K562 (cell line): ENCODE data around the gene UBA3. TPM values are rescaled to one million over a fixed set of nuclear protein-coding genes. Genes with fewer than 3 reads are reported as not detected.

Source experiments
- ATAC-seq: fragments of 200-7000 bp; cut with Tn5 transposase; 3 replicates; pipeline ENCODE4 v1.9.1; 2020; ENCODE audit warnings: moderate library complexity
- BruUV-seq: library from RNA; stranded (reverse); fragments of 400-500 nt; replicated peaks from 2 replicates; lab custom pipeline; 2021; lab: Mats Ljungman, UMichigan
- CTCF ChIA-PET: fragments of 300-600 bp; formaldehyde crosslinking; extraction: SDS; loops from one replicate; lab custom pipeline; 2021; ENCODE audit warnings: low intra/inter-chr PET ratio; lab: Yijun Ruan, JAX
- POLR2A ChIA-PET: fragments of 300-600, 350-650 bp; sonication (Branson Sonifier 250); formaldehyde crosslinking; extraction: SDS; loops from one replicate; lab custom pipeline; 2021; ENCODE audit warnings: antibody characterized with exemption, inconsistent platforms; lab: Yijun Ruan, JAX
- DNase-seq, 4 experiments: peaks; one replicate each; pipeline versions ENCODE4 v3.0.0 to v3.0.0-alpha.2; 2011 to 2018; ENCODE audit warnings: low spot score in 3 of 4, mixed read lengths in 3 of 4; ENCODE audit errors: extremely low read depth in 1 of 4
- FAIRE-seq: peaks from 2 replicates; lab custom pipeline; 2011; peaks lifted over from hg19 to GRCh38; lab: Jason Lieb, UNC
- H2AFZ ChIP-seq: 2 replicates; pipeline ENCODE4 v1.6.0; 2011; ENCODE audit warnings: low read depth, low read length, control low read depth, inconsistent platforms
- H3K27ac ChIP-seq: fragments of 200-600 bp; 3 replicates; pipeline ENCODE4 v1.8.0; 2011; ENCODE audit warnings: low read depth, mild to moderate bottlenecking, control low read depth, inconsistent platforms, low read length, moderate library complexity, mixed read lengths; ENCODE audit errors: extremely low read depth
- H3K27me3 ChIP-seq, 2 experiments: fragments of 300-600 bp in 1 of 2; 2 replicates in 1 of 2; 3 replicates in 1 of 2; pipeline versions ENCODE4 v1.6.0 to v1.8.0; 2011; ENCODE audit warnings: inconsistent platforms in 2 of 2, low read length in 2 of 2, mild to moderate bottlenecking in 1 of 2, mixed read lengths in 1 of 2, moderate library complexity in 1 of 2; ENCODE audit not compliant: control insufficient read depth in 2 of 2, insufficient read depth in 2 of 2
- H3K36me3 ChIP-seq: fragments of 300-600 bp; 3 replicates; pipeline ENCODE4 v1.8.0; 2011; ENCODE audit warnings: mild to moderate bottlenecking, low read length, inconsistent platforms; ENCODE audit not compliant: control insufficient read depth, insufficient read depth
- H3K4me1 ChIP-seq, 2 experiments: fragments of 200-600 bp in 1 of 2; replicated peaks in 1 of 2; 2 replicates in 1 of 2; 3 replicates in 1 of 2; pipeline versions ENCODE4 v1.5.1 to v1.8.0; 2011; ENCODE audit warnings: inconsistent platforms in 2 of 2, low read length in 2 of 2, mild to moderate bottlenecking in 1 of 2, mixed read lengths in 1 of 2, moderate library complexity in 1 of 2; ENCODE audit not compliant: control insufficient read depth in 2 of 2, insufficient read depth in 2 of 2
- H3K4me2 ChIP-seq: 2 replicates; pipeline ENCODE4 v1.6.1; 2011; ENCODE audit warnings: low read length, control low read depth, inconsistent platforms, mixed read lengths; ENCODE audit not compliant: insufficient read depth
- H3K4me3 ChIP-seq: fragments of 200-600 bp; sonication (generic), shearing (Covaris generic); 2 replicates; pipeline ENCODE4 v1.5.1; 2016; ENCODE audit warnings: control low read depth, inconsistent platforms
- H3K79me2 ChIP-seq: fragments of 200-600 bp; 3 replicates; pipeline ENCODE4 v1.8.0; 2011; ENCODE audit warnings: low read length, inconsistent platforms; ENCODE audit not compliant: control insufficient read depth, insufficient read depth
- H3K9ac ChIP-seq, 2 experiments: 2 replicates each; pipeline versions ENCODE4 v1.6.0 to v1.6.1; 2011; ENCODE audit warnings: low read depth in 2 of 2, low read length in 2 of 2, control low read depth in 1 of 2, inconsistent platforms in 1 of 2, mild to moderate bottlenecking in 1 of 2, mixed read lengths in 1 of 2; ENCODE audit not compliant: insufficient read depth in 1 of 2
- H3K9me1 ChIP-seq: one replicate; pipeline ENCODE4 v1.6.0; 2011; ENCODE audit warnings: inconsistent platforms, mild to moderate bottlenecking, low read length, moderate library complexity; ENCODE audit not compliant: control insufficient read depth, insufficient read depth
- H3K9me3 ChIP-seq: replicated peaks from 2 replicates; pipeline ENCODE4 v1.5.1; 2011; ENCODE audit warnings: low read depth, low read length, inconsistent platforms; ENCODE audit not compliant: control insufficient read depth, insufficient read depth
- H4K20me1 ChIP-seq: replicated peaks from 2 replicates; pipeline ENCODE4 v1.6.1; 2011; ENCODE audit warnings: low read length, inconsistent platforms, mixed read lengths; ENCODE audit not compliant: control insufficient read depth, insufficient read depth
- ARHGAP35 ChIP-seq: fragments of 450-650 bp; IDR thresholded peaks from 2 replicates; pipeline ENCODE4 v1.6.1; 2018; ENCODE audit not compliant: partially characterized antibody
- ARID2 ChIP-seq: fragments of 450-650 bp; IDR thresholded peaks from 2 replicates; pipeline ENCODE4 v1.6.1; 2017; ENCODE audit warnings: antibody characterized with exemption, mild to moderate bottlenecking
- BACH1 ChIP-seq: fragments of 200-800 bp; sonication (Bioruptor generic); IDR thresholded peaks from 2 replicates; pipeline ENCODE4 v1.6.1; 2016; ENCODE audit warnings: missing genetic modification characterization, missing compliant biosample characterization
- BCOR ChIP-seq: fragments of 450-650 bp; IDR thresholded peaks from 2 replicates; pipeline ENCODE4 v1.6.1; 2016
- BRD9 ChIP-seq: fragments of 450-650 bp; IDR thresholded peaks from 2 replicates; pipeline ENCODE4 v1.6.1; 2018; ENCODE audit warnings: low read depth; ENCODE audit not compliant: partially characterized antibody
- CBX1 ChIP-seq: sonication (generic); IDR thresholded peaks from 2 replicates; pipeline ENCODE4 v1.6.1; 2016; ENCODE audit warnings: antibody characterized with exemption, low read depth, mild to moderate bottlenecking
- FOS ChIP-seq: IDR thresholded peaks from 3 replicates; pipeline ENCODE4 v1.6.1; 2011; ENCODE audit not compliant: insufficient read length; ENCODE audit errors: extremely low read depth
- HBP1 ChIP-seq: fragments of 450-650 bp; formaldehyde crosslinking; IDR thresholded peaks from 2 replicates; pipeline ENCODE4 v1.4.0; 2022; ENCODE audit warnings: missing genetic modification characterization
- HNRNPH1 ChIP-seq: fragments of 200-400 bp; formaldehyde crosslinking; optimal IDR thresholded peaks from 2 replicates; pipeline ENCODE3; 2017; ENCODE audit warnings: low read depth, mild to moderate bottlenecking, low read length, moderate library complexity
- HNRNPUL1 ChIP-seq: fragments of 200-400 bp; formaldehyde crosslinking; IDR thresholded peaks from 2 replicates; pipeline ENCODE4 v1.6.1; 2017; ENCODE audit warnings: low read length
- HOMEZ ChIP-seq: fragments of 250-450 bp; sonication (Bioruptor Pico); IDR thresholded peaks from 2 replicates; pipeline ENCODE4 v1.4.0; 2020; ENCODE audit warnings: mild to moderate bottlenecking, moderate library complexity
- POLR2H ChIP-seq: IDR thresholded peaks from 2 replicates; pipeline ENCODE4 v1.6.1; 2016; ENCODE audit warnings: missing genetic modification characterization, low read depth, mild to moderate bottlenecking, control low read depth, missing compliant biosample characterization, moderate library complexity
- PRMT5 ChIP-seq: sonication (generic); formaldehyde crosslinking; IDR thresholded peaks from 2 replicates; pipeline ENCODE4 v1.5.0; 2020; ENCODE audit warnings: missing genetic modification reagents
- TBP ChIP-seq: optimal IDR thresholded peaks from 2 replicates; pipeline ENCODE3; 2011; ENCODE audit warnings: low read depth, low read length, improper control_type of control experiment
- WGBS: fragments of 100-300 bp; shearing (Covaris generic); methylation state at CpG from one replicate; pipeline ENCODE4 v1.1.6; 2016; ENCODE audit warnings: low coverage, mixed read lengths; ENCODE audit not compliant: insufficient coverage; ENCODE audit errors: missing lambda C conversion rate; 5-methylcytosine and 5-hydroxymethylcytosine counted together
- in situ Hi-C: fragments of 300-500 bp; cut with MboI; formaldehyde crosslinking; loops from 4 replicates; pipeline ENCODE4 v1.15.0; 2018; ENCODE audit warnings: inconsistent platforms, mixed read lengths
- intact Hi-C: fragments of 100-400 bp; cut with micrococcal nuclease; formaldehyde crosslinking; loops from 2 replicates; pipeline ENCODE4 v1.14.2; 2022
- polyA plus RNA-seq, 8 experiments: library from polyadenylated mRNA; depleted of rRNA in 4 of 8; stranded (reverse) in 5 of 8; unstranded in 3 of 8; fragments of >200 nt; fragmentation: Nextera tagmentation in 2 of 8; fragmentation: Illumina TruSeq in 1 of 8; extraction: Ambion mirVana in 2 of 8; extraction: Trizol in 1 of 8; gene quantifications; 2 replicates each; pipeline versions ENCODE4 v1.2.1 to v1.2.3, GENCODE V29; 2011 to 2014; ENCODE audit warnings: inconsistent platforms in 1 of 8, missing spikeins in 1 of 8
- total RNA-seq, 7 experiments: library from RNA; depleted of rRNA in 6 of 7; stranded (reverse); fragments of >200 nt in 6 of 7; fragmentation: Illumina TruSeq in 2 of 7; extraction: Trizol in 2 of 7; gene quantifications; 2 replicates each; pipeline versions ENCODE4 v1.2.1 to v1.2.3, GENCODE V29; 2011 to 2021; ENCODE audit warnings: low replicate concordance in 1 of 7
- TF ChIP-seq, protein P1 (sequence below): fragments of 250-450 bp; sonication (Bioruptor Pico); IDR thresholded peaks from 2 replicates; pipeline ENCODE4 v1.8.0; 2022; ENCODE audit warnings: moderate library complexity, mild to moderate bottlenecking, inconsistent platforms
- TF ChIP-seq, protein P2 (sequence below): fragments of 450-650 bp; IDR thresholded peaks from 2 replicates; pipeline ENCODE4 v1.6.1; 2017; ENCODE audit warnings: antibody characterized with exemption, mild to moderate bottlenecking

The UBA3 gene
- total and polyA plus RNA-seq, 9 of the 15 experiments (the other 6 are each of a cell fraction or from before 2014, with no cell fraction given), result 23.2 to 80.0 (median 38.6) TPM

DNA sequence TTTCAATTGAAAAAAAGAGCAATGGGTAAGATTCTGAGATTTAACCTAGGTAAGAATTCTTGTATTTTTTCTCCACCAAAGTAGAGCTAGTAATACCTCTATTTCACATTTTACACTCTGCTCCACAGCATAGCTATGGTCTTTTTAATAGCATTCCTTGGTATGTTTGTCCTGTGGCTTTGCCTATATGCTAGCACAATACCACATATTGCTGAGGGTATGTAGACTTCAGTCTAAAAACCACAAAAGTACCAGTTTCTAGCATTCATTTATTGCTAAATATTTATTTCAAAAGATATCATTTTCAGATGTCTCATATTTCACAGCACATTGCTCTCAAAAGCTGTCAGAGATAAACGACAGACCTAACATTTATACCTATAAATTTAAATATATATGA is 48.5 kb downstream of the UBA3 start (continued):
- TF ChIP-seq HNRNPH1 (no peak), BRD9 (no peak), HBP1 (no peak), HOMEZ (CRISPR knock-in tag) (no peak)

DNA sequence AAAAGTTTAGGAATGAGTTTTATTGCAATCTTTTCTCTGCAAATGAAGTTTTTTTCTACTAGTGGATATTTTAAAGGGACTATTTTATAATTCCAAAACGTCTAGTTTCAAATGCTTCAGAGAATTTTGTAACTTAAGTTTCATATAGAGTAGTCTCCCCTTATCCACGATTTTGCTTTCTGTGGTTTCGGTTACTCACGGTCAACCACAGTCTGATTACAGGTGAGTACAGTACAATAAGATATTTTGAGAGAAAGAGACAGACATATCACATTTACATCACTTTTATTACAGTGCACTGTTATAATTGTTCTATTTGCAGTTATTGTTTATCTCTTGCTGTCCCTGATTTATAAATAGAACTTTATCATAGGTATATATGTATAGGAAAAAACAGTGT is 59.3 kb downstream of the UBA3 start:
- ChIA-PET CTCF (no interaction called here), POLR2A (no interaction called here)
- H3K4me3 ChIP-seq, result no peak overlapping the region
- WGBS, result 56% methylated on average over 4 of the region's 4 CpGs
- no TSS peak for BruUV-seq
- no peak overlapping the region for H2AFZ ChIP-seq
- DNase-seq (no peak), FAIRE-seq (no peak), ATAC-seq (no peak)
- no peaks in the 10 kb centered on the region for H3K9me3 ChIP-seq
- H4K20me1 ChIP-seq, result no peaks in the 10 kb centered on the region
- no peak overlapping the region for H3K4me2 ChIP-seq
- no peaks in the 10 kb centered on the region for H3K9me1 ChIP-seq
- intact Hi-C loops, result no loop called here
- H3K9ac ChIP-seq, result no peak overlapping the region
- peaks cover 0 to 2% of the 10 kb centered on the region in 2 experiments; a peak in 1 of 5 replicates for H3K4me1 ChIP-seq
- H3K36me3 ChIP-seq, result peaks cover 35% of the 10 kb centered on the region
- H3K27me3 ChIP-seq, result no peaks in the 10 kb centered on the region
- no peaks in the 10 kb centered on the region for H3K79me2 ChIP-seq
- in situ Hi-C loops, result no loop called here
- no peak overlapping the region for H3K27ac ChIP-seq
- TF ChIP-seq, protein P1, sequence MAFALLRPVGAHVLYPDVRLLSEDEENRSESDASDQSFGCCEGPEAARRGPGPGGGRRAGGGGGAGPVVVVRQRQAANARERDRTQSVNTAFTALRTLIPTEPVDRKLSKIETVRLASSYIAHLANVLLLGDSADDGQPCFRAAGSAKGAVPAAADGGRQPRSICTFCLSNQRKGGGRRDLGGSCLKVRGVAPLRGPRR (CRISPR knock-in tag), result no peak
- TF ChIP-seq, protein P2, sequence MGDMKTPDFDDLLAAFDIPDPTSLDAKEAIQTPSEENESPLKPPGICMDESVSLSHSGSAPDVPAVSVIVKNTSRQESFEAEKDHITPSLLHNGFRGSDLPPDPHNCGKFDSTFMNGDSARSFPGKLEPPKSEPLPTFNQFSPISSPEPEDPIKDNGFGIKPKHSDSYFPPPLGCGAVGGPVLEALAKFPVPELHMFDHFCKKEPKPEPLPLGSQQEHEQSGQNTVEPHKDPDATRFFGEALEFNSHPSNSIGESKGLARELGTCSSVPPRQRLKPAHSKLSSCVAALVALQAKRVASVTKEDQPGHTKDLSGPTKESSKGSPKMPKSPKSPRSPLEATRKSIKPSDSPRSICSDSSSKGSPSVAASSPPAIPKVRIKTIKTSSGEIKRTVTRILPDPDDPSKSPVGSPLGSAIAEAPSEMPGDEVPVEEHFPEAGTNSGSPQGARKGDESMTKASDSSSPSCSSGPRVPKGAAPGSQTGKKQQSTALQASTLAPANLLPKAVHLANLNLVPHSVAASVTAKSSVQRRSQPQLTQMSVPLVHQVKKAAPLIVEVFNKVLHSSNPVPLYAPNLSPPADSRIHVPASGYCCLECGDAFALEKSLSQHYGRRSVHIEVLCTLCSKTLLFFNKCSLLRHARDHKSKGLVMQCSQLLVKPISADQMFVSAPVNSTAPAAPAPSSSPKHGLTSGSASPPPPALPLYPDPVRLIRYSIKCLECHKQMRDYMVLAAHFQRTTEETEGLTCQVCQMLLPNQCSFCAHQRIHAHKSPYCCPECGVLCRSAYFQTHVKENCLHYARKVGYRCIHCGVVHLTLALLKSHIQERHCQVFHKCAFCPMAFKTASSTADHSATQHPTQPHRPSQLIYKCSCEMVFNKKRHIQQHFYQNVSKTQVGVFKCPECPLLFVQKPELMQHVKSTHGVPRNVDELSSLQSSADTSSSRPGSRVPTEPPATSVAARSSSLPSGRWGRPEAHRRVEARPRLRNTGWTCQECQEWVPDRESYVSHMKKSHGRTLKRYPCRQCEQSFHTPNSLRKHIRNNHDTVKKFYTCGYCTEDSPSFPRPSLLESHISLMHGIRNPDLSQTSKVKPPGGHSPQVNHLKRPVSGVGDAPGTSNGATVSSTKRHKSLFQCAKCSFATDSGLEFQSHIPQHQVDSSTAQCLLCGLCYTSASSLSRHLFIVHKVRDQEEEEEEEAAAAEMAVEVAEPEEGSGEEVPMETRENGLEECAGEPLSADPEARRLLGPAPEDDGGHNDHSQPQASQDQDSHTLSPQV, result no peak
- TF ChIP-seq FOS (no peak), BCOR (no peak), HNRNPUL1 (no peak), ARID2 (no peak), ARHGAP35 (no peak), CBX1 (no peak), POLR2H (tag) (no peak), TBP (no peak), BACH1 (tag) (no peak), PRMT5 (CRISPR knock-in tag) (no peak)
